ENCODE measurements around the gene SIRT5.

Gene SIRT5

GRCh38 chr6:13572951-13573654, 1.3 kb upstream of the SIRT5 start:
- Histone ChIP-seq H3K4me3 (replicated peaks; ENCODE audit: insufficient read depth, low read length) (peak overlapping the region; percentile 84), H3K27ac (replicated peaks) (peak overlapping the region; percentile 97), H3K27me3 (ENCODE audit: insufficient read depth, poor library complexity, severe bottlenecking) (no peaks in the 10 kb centered on the region)
- no peak for DNase-seq (ENCODE audit: low read depth in 1 of 2, low spot score in 1 of 2)
- no peak for TF ChIP-seq SPI1 (IDR thresholded peaks at IDR 0.05; ENCODE audit: borderline replicate concordance, low read depth)
- no peak for TF ChIP-seq CTCF (IDR thresholded peaks at IDR 0.05; ENCODE audit: insufficient read depth, low read length)
- no peak for TF ChIP-seq POLR2AphosphoS5 (IDR thresholded peaks at IDR 0.05; ENCODE audit: low read depth)
- no peak for TF ChIP-seq REST (IDR thresholded peaks at IDR 0.05; ENCODE audit: insufficient replicate concordance, low read depth)
- TF ChIP-seq GABPA (IDR thresholded peaks at IDR 0.05; ENCODE audit: low read depth), result no peak

GRCh38 chr6:13573669-13574110, 711 bp upstream of the SIRT5 start:
- H3K27ac ChIP-seq (replicated peaks), result peak overlapping the region; percentile 97
- peak overlapping the region; percentile 84 for H3K4me3 ChIP-seq (replicated peaks; ENCODE audit: insufficient read depth, low read length)
- no peaks in the 10 kb centered on the region for H3K27me3 ChIP-seq (ENCODE audit: insufficient read depth, poor library complexity, severe bottlenecking)
- DNase-seq (ENCODE audit: low read depth in 1 of 2, low spot score in 1 of 2), result peak in 1 of 2 experiments; percentile 25
- no peak for TF ChIP-seq GABPA (IDR thresholded peaks at IDR 0.05; ENCODE audit: low read depth)
- no peak for TF ChIP-seq SPI1 (IDR thresholded peaks at IDR 0.05; ENCODE audit: borderline replicate concordance, low read depth)
- TF ChIP-seq POLR2AphosphoS5 (IDR thresholded peaks at IDR 0.05; ENCODE audit: low read depth), result no peak; the same call in 1 of the 2 replicates
- TF ChIP-seq CTCF (IDR thresholded peaks at IDR 0.05; ENCODE audit: insufficient read depth, low read length), result no peak
- TF ChIP-seq REST (IDR thresholded peaks at IDR 0.05; ENCODE audit: insufficient replicate concordance, low read depth), result no peak

- Histone ChIP-seq H3K27ac (replicated peaks) (peak overlapping the region; percentile 97), H3K27me3 (ENCODE audit: insufficient read depth, poor library complexity, severe bottlenecking) (no peaks in the 10 kb centered on the region), H3K4me3 (replicated peaks; ENCODE audit: insufficient read depth, low read length) (peak overlapping the region; percentile 84)
- peak; percentile 89 to 90 for DNase-seq (ENCODE audit: low read depth in 1 of 2, low spot score in 1 of 2)
- TF ChIP-seq POLR2AphosphoS5 (IDR thresholded peaks at IDR 0.05; ENCODE audit: low read depth) (no peak; the same call in 1 of the 2 replicates), CTCF (IDR thresholded peaks at IDR 0.05; ENCODE audit: insufficient read depth, low read length) (peak; percentile 4), GABPA (IDR thresholded peaks at IDR 0.05; ENCODE audit: low read depth) (no peak)
Observed at GRCh38 chr6:13574149-13574570, 241 bp upstream of the SIRT5 start.

Data from HL-60 (cell line).